Measurements from ENCODE around the gene WDFY2. TPM values are rescaled to one million over a fixed set of nuclear protein-coding genes. Genes with fewer than 3 reads are reported as not detected.

WDFY2 gene
- total RNA-seq, 1 experiment from 2014 or later = 26.4 TPM

- H3K14ac ChIP-seq (ENCODE audit: insufficient read depth, low read length) = no peak overlapping the region
- no peak overlapping the region for H4K8ac ChIP-seq (replicated peaks; ENCODE audit: insufficient read length, low read depth, low read length)
- H3K23ac ChIP-seq (ENCODE audit: insufficient read length, low read depth, low read length) = no peak overlapping the region
- no peak overlapping the region for H2BK5ac ChIP-seq (ENCODE audit: insufficient read length, low read length)
- Mint-ChIP-seq H3K27me3 (ENCODE audit: low read depth) (no peaks in the 10 kb centered on the region), H3K4me1 (peaks cover 0 to 3% of the 10 kb centered on the region in 2 experiments; a peak in 2 of 4 replicates), H3K27ac (no peak overlapping the region), H3K9me3 (no peaks in the 10 kb centered on the region), H3K36me3 (ENCODE audit: insufficient read depth in 1 of 3, low read depth in 3 of 3) (peaks cover 19 to 60% (median 53%) of the 10 kb centered on the region in 3 experiments), H3K4me3 (no peak overlapping the region)
- no peaks in the 10 kb centered on the region for H3K27me3 ChIP-seq (ENCODE audit: insufficient read depth, low read length)
- H2BK120ac ChIP-seq (ENCODE audit: low read depth, low read length, poor library complexity, severe bottlenecking) = no peak overlapping the region
- H3K27ac ChIP-seq (ENCODE audit: insufficient read length, low read depth, low read length) = no peak overlapping the region
- TF ChIP-seq CTCF (conservative IDR thresholded peaks at IDR 0.05) = no peak
- H2AFZ ChIP-seq (ENCODE audit: low read length) = no peak overlapping the region
- H2AK5ac ChIP-seq (ENCODE audit: insufficient read length, low read length) = no peak overlapping the region
- no peaks in the 10 kb centered on the region for H3K4me1 ChIP-seq (ENCODE audit: insufficient read depth, low read length)
- H3K4ac ChIP-seq (ENCODE audit: low read depth, low read length) = no peak overlapping the region
- H2BK12ac ChIP-seq (ENCODE audit: insufficient read length, low read depth, low read length) = no peak overlapping the region
- H4K91ac ChIP-seq (ENCODE audit: insufficient read length, low read depth, low read length) = no peak overlapping the region
- H2BK15ac ChIP-seq (ENCODE audit: low read depth, low read length) = no peak overlapping the region
- no peak for DNase-seq
- H3K79me1 ChIP-seq (ENCODE audit: insufficient read depth, low read depth, low read length, poor library complexity, severe bottlenecking) = no peaks in the 10 kb centered on the region
- peaks cover 2% of the 10 kb centered on the region; the same call in 1 of the 2 replicates for H3K79me2 ChIP-seq (ENCODE audit: insufficient read depth, low read length)
- no peak overlapping the region for H4K5ac ChIP-seq (ENCODE audit: insufficient read length, low read depth, low read length)
- no peak overlapping the region for H3K4me2 ChIP-seq (ENCODE audit: insufficient read depth, insufficient read length, low read length)
- no CpG with 5 or more reads among the region's 5 CpGs for WGBS (ENCODE audit: extremely low coverage, insufficient read length, low lambda C conversion rate)
- no peaks in the 10 kb centered on the region for H3K9me3 ChIP-seq (ENCODE audit: control insufficient read depth, low read depth, low read length)
- H3K56ac ChIP-seq (ENCODE audit: insufficient read length, low read depth, low read length) = no peak overlapping the region
- no peak overlapping the region for H3K9ac ChIP-seq (ENCODE audit: extremely low read depth, insufficient read length, low read length)
- H2BK20ac ChIP-seq (ENCODE audit: low read depth, low read length, poor library complexity, severe bottlenecking) = no peak overlapping the region
- H4K20me1 ChIP-seq (ENCODE audit: control insufficient read depth, insufficient read depth, insufficient read length) = no peaks in the 10 kb centered on the region
- H3T11ph ChIP-seq (ENCODE audit: low read length) = no peak overlapping the region
- H3K23me2 ChIP-seq (ENCODE audit: insufficient read length, low read depth, low read length, poor library complexity, severe bottlenecking) = no peaks in the 10 kb centered on the region
- no peak overlapping the region for H3K18ac ChIP-seq (ENCODE audit: insufficient read length, low read depth, low read length)
Measured at GRCh38 chr13:51759240-51759639, 175.0 kb downstream of the WDFY2 start.
